NCI-H748 (cell line): ENCODE data around the gene SORT1.
A peak's percentile ranks its signal among the peaks of the same experiment; 100 is the strongest.
"Not testable (repeated sequence)": the region's sequence is repeated elsewhere in the genome, so short reads cannot be mapped to it uniquely, and the experiment has no call there.

Experiments
- DNase-seq: peaks from one replicate; lab custom pipeline; 2025; ENCODE audit not compliant: unreplicated experiment; lab: John Stamatoyannopoulos, UW

SORT1 gene

GRCh38 chr1:109397581-109398342 lies at the start of gene SORT1:
SORT1 (minus strand) TSS chr1:109397918; CDS start chr1:109397892, 26 bp downstream.
- peak; percentile 99 for DNase-seq

- not testable (repeated sequence) for DNase-seq
Measured at GRCh38 chr1:109445949-109446695, 48.4 kb upstream of the SORT1 start.

- no peak for DNase-seq
Measured at GRCh38 chr1:109444346-109444745, 46.6 kb upstream of the SORT1 start.

GRCh38 chr1:109443476-109443875 lies 45.8 kb upstream of the SORT1 start:
- no peak for DNase-seq

- no peak for DNase-seq
Measured at GRCh38 chr1:109441069-109441468, 43.4 kb upstream of the SORT1 start.

GRCh38 chr1:109438798-109439297 lies 41.1 kb upstream of the SORT1 start:
- DNase-seq = no peak

GRCh38 chr1:109434484-109434883 lies 36.8 kb upstream of the SORT1 start:
- no peak for DNase-seq

GRCh38 chr1:109433322-109433721 lies 35.6 kb upstream of the SORT1 start:
- no peak for DNase-seq

GRCh38 chr1:109432336-109432735 lies 34.6 kb upstream of the SORT1 start:
- no peak for DNase-seq

GRCh38 chr1:109427171-109427467 lies 29.4 kb upstream of the SORT1 start:
- peak; percentile 14 for DNase-seq

GRCh38 chr1:109426281-109427170 lies 28.8 kb upstream of the SORT1 start, which contains the start of gene PSMA5:
PSMA5 (minus strand) TSS chr1:109426448; CDS start chr1:109426330, 118 bp downstream.
- peak; percentile 100 for DNase-seq

GRCh38 chr1:109425391-109426280 lies 27.9 kb upstream of the SORT1 start:
- DNase-seq = peak; percentile 68

GRCh38 chr1:109423498-109423897 lies 25.8 kb upstream of the SORT1 start:
- no peak for DNase-seq

GRCh38 chr1:109412551-109412950 lies 14.8 kb upstream of the SORT1 start:
- DNase-seq = no peak

- no peak for DNase-seq
Measured at GRCh38 chr1:109404838-109405237, 7.1 kb upstream of the SORT1 start.

GRCh38 chr1:109402025-109402424 lies 4.3 kb upstream of the SORT1 start:
- no peak for DNase-seq

GRCh38 chr1:109400035-109400655 lies 2.4 kb upstream of the SORT1 start:
- no peak for DNase-seq

- DNase-seq = peak; percentile 79
Measured at GRCh38 chr1:109399326-109399957, 1.7 kb upstream of the SORT1 start.
